ENCODE results near the gene CCDC14.
A peak's percentile ranks its signal among the peaks of the same experiment; 100 is the strongest.
"Not testable (repeated sequence)": the region's sequence is repeated elsewhere in the genome, so short reads cannot be mapped to it uniquely, and the experiment has no call there.

CCDC14 gene

DNA sequence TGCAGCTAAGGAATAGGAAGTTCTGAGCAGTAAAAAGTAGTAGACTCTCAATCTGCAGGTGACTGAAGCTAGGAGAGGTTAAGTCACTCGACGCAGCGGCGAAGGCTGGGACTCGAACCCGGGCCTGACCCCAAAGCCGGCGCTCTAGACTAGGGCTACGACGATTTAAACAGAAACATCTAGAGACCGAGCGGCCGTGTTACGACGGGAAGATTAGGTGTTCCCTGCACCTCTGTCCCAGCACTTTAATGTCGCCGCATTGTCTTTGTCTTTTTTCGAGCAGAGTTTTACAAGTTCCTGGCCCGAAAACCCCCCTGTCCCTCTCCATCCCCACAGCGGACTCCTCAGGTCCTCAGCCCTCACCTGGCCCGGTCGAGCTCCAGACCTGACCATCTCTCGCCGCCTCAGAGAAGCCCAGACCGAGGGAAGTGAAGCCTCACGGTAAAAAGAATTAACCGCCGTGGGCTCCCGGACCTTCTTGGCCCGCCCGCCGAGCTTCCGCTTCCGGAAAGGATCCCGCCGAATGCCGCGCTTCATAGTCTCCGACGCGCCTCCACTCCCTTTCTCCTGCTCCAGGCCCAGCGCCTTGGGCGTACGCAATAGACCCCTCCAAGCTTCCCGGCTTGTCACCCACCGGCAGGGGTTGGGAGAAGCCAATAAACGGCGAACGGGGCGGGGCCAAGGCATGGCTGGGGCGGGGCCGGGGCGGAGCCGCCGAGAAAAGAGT is at the start of gene CCDC14:
Gene CCDC14 (minus strand): TSS at position 449 of the 727 bp plus-strand sequence. CDS start 56 bp downstream, at position 393.
- peak; percentile 84 for DNase-seq (ENCODE audit: insufficient read length, low spot score)
- FAIRE-seq = peak; percentile 80
- peak; percentile 57; the same call in 1 of the 2 replicates for TF ChIP-seq POLR2A (IDR thresholded peaks at IDR 0.05; ENCODE audit: low read depth, low read length)

DNA sequence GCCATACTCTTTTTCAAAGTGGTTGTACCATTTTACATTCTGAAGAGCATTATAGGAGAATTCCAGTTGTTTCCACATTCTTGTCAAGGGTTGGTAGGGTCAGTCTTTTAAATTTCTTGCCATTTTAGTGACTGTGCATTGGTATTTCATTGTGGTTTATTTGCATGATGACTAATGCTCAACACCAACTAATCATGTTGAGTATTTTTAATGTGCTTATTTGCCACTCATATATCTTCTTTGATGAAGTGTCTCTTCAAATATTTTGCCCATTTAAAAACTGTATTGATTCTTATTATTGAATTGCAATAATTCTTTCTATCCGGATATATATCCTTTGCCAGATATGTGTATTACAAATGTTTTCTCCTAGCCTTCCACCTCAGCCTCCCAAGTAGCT is 47.3 kb upstream of the CCDC14 start:
- FAIRE-seq; DNase-seq (ENCODE audit: insufficient read length, low spot score): not testable (repeated sequence)

- no peak for FAIRE-seq
- DNase-seq (ENCODE audit: insufficient read length, low spot score) = no peak
- TF ChIP-seq POLR2A (IDR thresholded peaks at IDR 0.05; ENCODE audit: low read depth, low read length) = no peak
These were observed 46.2 kb upstream of the CCDC14 start for GRCh38 chr3:124007186-124007585.

DNA sequence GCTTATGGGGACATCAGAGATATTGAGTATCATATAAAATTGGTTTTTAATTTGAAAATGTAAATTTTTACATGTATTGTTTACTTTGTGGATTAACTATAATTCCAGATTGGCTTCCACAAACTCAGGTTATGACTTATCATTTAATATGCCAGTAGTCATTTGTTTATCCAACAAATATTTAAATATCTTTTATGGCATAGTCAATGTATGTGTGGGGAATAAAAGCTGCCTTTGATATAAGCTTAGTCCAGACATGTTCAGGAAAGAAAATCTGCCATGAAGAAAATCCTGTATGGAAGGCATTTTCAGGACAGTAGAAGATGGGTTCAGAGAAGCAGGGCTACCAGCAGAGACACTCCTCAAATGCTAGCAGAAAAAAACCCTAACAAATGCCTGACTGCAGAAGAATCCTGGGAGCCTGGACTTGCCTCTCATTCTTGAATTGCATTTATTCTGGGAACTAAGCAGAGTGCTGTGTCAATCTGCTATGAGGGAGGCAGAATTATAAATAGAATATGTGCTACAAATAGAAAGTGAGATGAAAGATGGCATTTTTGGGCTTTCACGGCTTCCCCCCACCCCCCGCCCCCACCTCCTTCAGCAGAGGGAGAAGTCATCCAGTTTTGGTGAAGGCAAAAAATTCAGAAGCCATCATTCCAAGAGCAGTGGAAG is 41.5 kb upstream of the CCDC14 start:
- not testable (repeated sequence) for DNase-seq (ENCODE audit: insufficient read length, low spot score); FAIRE-seq

DNA sequence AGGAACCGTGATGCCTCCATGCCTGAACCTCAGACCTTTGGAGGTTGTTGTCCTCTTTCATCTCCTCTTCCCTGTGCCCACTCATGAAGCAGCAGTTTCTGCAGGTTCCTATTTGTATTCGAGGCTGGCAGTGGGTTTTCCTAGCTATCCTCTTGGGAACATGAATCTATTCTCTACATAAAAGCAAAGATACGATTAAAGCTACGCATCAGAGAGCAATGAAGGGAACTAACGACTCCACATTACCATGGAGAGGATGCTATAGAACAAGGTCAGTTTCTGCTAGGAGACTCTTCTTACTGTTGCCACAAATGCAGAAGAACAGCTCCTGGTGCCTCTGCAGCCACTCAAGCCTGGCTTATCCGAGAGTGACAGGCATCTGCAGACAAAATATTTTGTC is 40.3 kb upstream of the CCDC14 start:
- DNase-seq (ENCODE audit: insufficient read length, low spot score); FAIRE-seq: not testable (repeated sequence)

DNA sequence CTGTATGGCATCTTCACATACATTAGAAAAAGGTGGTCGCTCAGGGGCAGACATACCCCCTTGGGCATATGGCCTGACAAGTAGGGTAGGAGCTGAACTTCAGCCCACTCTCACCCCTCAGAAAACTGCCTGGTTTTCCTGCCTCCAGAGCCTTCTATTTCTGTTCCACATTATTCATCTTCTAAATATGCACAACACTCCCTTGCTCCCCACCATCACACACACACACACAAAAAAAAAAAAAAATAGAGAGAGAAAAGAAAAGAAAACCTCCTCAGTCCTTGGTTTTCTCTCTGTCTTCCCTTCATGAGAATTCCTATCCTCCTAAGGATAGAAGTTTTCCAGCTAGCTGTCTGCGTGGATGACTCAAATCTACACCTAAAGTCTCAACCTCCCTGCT is 36.5 kb upstream of the CCDC14 start:
- no peak for TF ChIP-seq POLR2A (IDR thresholded peaks at IDR 0.05; ENCODE audit: low read depth, low read length)
- FAIRE-seq (no peak), DNase-seq (ENCODE audit: insufficient read length, low spot score) (no peak)

DNA sequence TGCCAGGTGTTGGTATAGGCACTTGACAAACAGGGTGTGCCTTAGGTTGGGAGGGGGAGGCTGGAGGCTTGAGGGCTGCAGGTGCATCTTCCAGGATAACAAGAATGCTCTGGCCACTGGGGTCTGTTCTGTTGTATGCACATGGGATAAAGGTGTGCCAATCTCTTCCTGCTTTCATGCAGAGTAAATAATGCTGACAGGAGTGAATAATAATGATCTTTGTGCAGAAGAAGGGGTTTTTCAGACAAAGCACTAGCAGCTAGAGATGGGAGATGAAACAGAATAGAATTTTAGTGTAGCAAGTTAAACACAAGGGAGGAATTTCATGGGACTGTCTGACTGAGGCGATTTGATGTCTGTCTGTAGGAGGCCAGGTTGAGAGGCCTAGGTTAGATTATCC is 32.8 kb upstream of the CCDC14 start:
- no peak for TF ChIP-seq POLR2A (IDR thresholded peaks at IDR 0.05; ENCODE audit: low read depth, low read length)
- no peak for FAIRE-seq
- no peak for DNase-seq (ENCODE audit: insufficient read length, low spot score)

GRCh38 chr3:123991730-123992588 is 30.9 kb upstream of the CCDC14 start, which contains the start of gene ROPN1:
ROPN1 (minus strand) TSS chr3:123992124; CDS start chr3:123980481, 11,643 bp downstream.
- not testable (repeated sequence) for DNase-seq (ENCODE audit: insufficient read length, low spot score); FAIRE-seq

- FAIRE-seq = no peak
- no peak for DNase-seq (ENCODE audit: insufficient read length, low spot score)
- no peak for TF ChIP-seq POLR2A (IDR thresholded peaks at IDR 0.05; ENCODE audit: low read depth, low read length)
These were observed 25.4 kb upstream of the CCDC14 start for GRCh38 chr3:123986427-123986826.

DNA sequence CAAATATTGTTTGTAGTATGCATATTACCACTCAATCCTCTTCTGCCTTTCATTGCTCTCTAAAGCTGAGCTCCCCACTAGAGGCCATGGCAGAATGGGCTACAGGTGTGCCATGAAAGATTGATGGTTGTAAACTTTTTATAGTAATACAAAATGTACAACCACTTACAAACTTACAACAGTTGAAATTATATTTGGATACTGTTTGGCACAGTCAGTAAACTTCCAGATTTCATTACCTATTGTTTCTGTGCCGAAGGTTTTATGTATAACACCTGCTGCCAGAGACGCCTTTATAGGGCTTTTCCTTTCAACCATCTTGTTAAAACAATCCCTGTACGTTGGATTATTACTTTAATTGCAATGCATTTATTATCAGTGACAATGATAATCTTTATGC is 23.9 kb upstream of the CCDC14 start:
- FAIRE-seq (no peak), DNase-seq (ENCODE audit: insufficient read length, low spot score) (no peak)
- no peak for TF ChIP-seq POLR2A (IDR thresholded peaks at IDR 0.05; ENCODE audit: low read depth, low read length)

DNA sequence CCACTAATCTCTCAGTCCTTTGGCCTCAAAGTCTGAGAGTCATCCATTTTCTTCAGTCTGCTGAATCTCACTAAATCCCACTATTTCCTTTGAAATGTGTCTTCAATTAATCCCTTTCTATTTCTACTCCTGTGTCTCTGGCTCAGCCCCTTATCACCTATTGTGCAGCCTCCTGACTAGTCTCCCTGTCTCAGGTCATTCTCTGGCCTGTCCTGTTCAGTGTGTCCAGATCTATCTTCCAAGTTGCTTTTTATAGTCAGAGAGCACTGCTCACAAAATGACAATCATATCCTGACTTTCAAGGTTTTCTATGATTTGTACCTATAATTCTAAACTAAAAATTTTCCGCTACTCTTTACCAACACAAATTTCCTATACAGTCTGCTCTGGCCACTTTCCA is 23.3 kb upstream of the CCDC14 start:
- TF ChIP-seq POLR2A (IDR thresholded peaks at IDR 0.05; ENCODE audit: low read depth, low read length) = no peak

GRCh38 chr3:123981317-123981716 is 20.3 kb upstream of the CCDC14 start:
- FAIRE-seq; DNase-seq (ENCODE audit: insufficient read length, low spot score): not testable (repeated sequence)

More for the DNA sequence above, 23.3 kb upstream of the CCDC14 start:
- DNase-seq (ENCODE audit: insufficient read length, low spot score) (no peak), FAIRE-seq (no peak)

DNA sequence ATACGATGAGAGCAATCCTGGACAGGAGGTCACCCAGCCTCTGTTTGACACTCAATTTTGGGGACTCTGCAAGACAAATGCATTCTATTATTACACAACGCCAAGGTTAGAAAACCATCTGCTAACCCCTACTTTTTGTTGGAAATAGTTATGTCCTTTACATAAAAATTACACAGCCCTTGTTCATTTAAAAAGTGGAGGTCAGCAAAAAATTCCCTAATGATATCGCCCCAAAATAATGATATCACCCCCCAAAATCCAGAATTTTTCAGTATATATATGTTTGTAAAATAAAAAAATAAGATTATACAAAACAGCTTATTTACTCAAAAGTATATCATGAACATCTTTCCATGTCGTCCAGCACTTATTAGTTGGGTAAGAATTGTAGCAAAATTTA is 19.5 kb upstream of the CCDC14 start:
- FAIRE-seq (no peak), DNase-seq (ENCODE audit: insufficient read length, low spot score) (no peak)
- TF ChIP-seq POLR2A (IDR thresholded peaks at IDR 0.05; ENCODE audit: low read depth, low read length) = no peak

DNA sequence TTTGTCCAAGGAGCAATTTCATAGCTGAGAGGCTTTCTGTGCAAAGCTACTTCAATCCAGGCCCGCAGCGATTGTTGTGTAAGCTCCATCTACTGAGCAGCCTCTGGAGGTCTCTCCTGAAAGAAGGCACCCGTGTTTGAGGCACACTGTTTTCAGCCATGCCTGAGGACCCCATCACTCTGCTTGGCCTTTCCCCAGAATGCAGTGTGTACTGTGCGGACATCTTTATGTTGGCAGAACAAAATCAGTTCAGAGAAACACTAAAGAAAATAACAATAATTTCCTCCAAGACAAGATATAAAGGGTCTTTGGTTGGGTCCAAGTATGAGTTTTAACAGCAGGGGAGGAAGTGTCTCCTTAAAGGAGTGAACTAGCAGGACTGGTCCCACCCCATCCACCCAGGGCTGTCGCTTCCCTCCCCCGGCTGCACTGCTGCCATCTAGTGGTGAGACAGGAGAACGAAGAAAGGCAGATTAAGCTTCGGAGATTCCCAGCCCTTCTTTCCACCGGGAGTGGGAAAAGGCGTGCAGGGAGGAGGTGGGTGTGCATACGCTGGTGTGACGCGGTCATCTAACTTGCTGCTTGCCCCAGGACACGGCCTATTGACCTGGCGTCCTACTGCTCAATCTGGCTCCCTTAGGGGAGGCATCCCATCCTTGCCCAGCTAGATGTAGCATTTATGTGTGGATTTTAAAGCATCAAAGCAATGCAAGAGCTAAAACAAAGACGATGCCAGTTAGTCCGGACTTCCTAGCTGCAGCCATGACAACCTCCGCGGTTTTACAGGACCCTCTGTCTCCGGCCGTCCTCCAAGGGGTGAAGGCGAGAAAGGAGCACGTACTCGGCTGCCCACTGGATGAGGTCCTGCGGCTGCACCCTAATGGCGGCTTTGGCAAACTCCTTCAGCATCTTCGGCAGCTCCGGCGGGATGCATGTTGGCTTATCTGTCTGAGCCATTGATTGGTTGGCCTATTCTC is 18.8 kb upstream of the CCDC14 start:
- peak; percentile 87 for FAIRE-seq

DNA sequence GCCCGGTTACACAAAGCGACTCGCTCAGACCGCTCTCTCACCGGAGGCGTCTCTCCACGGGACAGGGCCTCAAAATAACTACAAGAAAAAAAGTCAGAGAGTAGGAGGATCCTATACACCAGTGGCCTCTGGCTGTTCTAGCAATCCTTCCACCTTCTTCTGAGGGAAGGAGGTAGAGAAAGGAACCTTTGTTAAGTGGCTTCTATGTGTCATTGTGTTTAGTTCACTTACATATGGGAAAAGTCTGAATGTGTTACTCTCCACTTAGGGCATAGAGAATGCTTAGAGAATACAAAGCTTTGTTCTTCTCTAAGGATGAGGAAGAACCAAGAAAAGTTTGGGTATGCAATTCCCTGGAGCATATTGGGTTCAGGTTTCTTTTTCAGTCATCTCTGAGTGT is 15.9 kb upstream of the CCDC14 start:
- FAIRE-seq; DNase-seq (ENCODE audit: insufficient read length, low spot score): not testable (repeated sequence)

More for the DNA sequence above, 18.8 kb upstream of the CCDC14 start:
- not testable (repeated sequence) for DNase-seq (ENCODE audit: insufficient read length, low spot score)

GRCh38 chr3:123976181-123976898 is 15.3 kb upstream of the CCDC14 start:
- FAIRE-seq; DNase-seq (ENCODE audit: insufficient read length, low spot score): not testable (repeated sequence)

GRCh38 chr3:123975030-123975429 is 14.0 kb upstream of the CCDC14 start:
- not testable (repeated sequence) for FAIRE-seq

More at GRCh38 chr3:123975030-123975429, 14.0 kb upstream of the CCDC14 start:
- DNase-seq (ENCODE audit: insufficient read length, low spot score) = not testable (repeated sequence)

Measured in H54 (cell line).